ENCODE measurements around the gene NIPSNAP2. TPM values are rescaled to one million over a fixed set of nuclear protein-coding genes. Genes with fewer than 3 reads are reported as not detected.

NIPSNAP2 gene
- total and polyA plus RNA-seq, 2 of the 13 experiments (the other 11 are each of a cell fraction or from before 2014, with no cell fraction given), result 40.3 to 61.5 TPM

DNA sequence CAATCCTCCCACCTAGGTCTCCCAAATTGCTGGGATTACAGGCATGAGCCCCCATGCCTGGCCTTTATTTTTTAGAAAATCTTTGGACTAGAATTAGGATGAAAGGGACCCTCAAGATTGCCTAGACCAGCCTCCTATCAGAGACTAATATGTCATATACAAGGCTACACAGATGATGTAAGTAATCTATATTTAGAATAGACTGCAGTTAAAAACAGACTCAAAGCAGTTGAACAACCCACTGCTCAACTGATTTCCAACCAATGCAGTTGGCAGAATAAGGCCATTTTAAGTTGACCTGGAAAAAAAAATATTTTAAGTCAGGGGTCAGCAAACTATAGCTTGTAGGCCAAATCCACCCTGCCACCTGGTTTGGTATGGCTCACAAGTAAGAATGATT, 59.1 kb downstream of the NIPSNAP2 start:
- Histone ChIP-seq H3K9me3 (ENCODE audit: low read length) (no peaks in the 10 kb centered on the region), H3K4me1 (ENCODE audit: insufficient read depth, low read length) (peaks cover 44% of the 10 kb centered on the region), H4K20me1 (ENCODE audit: insufficient read depth, low read length) (no peaks in the 10 kb centered on the region), H3K27me3 (ENCODE audit: control insufficient read depth in 1 of 2, insufficient read depth in 2 of 2, low read length in 2 of 2) (no peaks in the 10 kb centered on the region), H3K4me3 (replicated peaks in 1 of 3; ENCODE audit: insufficient read depth in 1 of 3, low read depth in 2 of 3, low read length in 3 of 3) (no peak overlapping the region), H3K27ac (ENCODE audit: extremely low read length, insufficient read depth, low read length) (no peak overlapping the region), H3K79me2 (ENCODE audit: insufficient read depth, low read length) (peaks cover 44% of the 10 kb centered on the region), H3K36me3 (replicated peaks in 1 of 2; ENCODE audit: control insufficient read depth in 1 of 2, insufficient read depth in 2 of 2, low read length in 2 of 2) (peaks cover 16 to 76% of the 10 kb centered on the region in 2 experiments), H3K9ac (ENCODE audit: insufficient read depth, low read depth, low read length) (no peak overlapping the region), H2AFZ (ENCODE audit: low read length) (no peak overlapping the region), H3K4me2 (ENCODE audit: low read depth, low read length) (no peak overlapping the region)
- in situ Hi-C loops (cut with HindIII; ENCODE audit: extremely low pct_ligation_motif_present, low pct_unique_long_range_greater_than_20kb) (no loop called here), intact Hi-C loops (cut with micrococcal nuclease; ENCODE audit: unreplicated experiment) (no loop called here)
- ATAC-seq (no peak), FAIRE-seq (no peak), DNase-seq (ENCODE audit: low spot score) (no peak)
- POLR2A ChIA-PET, result interaction anchor here (1.0 to 1.3 kb wide), 3 partner anchors 11 to 27 kb away, joined by 4 to 5 read pairs (median 4); partner anchors contain the start of gene PSPH
- CTCF ChIA-PET (ENCODE audit: low intra/inter-chr PET ratio, low total read pairs), result no interaction called here
- no peak for TF ChIP-seq HMG20A (CRISPR knock-in tag; IDR thresholded peaks at IDR 0.05; ENCODE audit: borderline replicate concordance)
- TF ChIP-seq FOXK2 (IDR thresholded peaks at IDR 0.05), result no peak
- no peak for TF ChIP-seq ZKSCAN1 (IDR thresholded peaks at IDR 0.05; ENCODE audit: low read length)
- no peak for TF ChIP-seq ZNF841 (CRISPR knock-in tag; IDR thresholded peaks at IDR 0.05; ENCODE audit: borderline replicate concordance)
- TF ChIP-seq ZNF672 (CRISPR knock-in tag; IDR thresholded peaks at IDR 0.05), result no peak
- TF ChIP-seq GRHL1 (CRISPR knock-in tag; conservative IDR thresholded peaks at IDR 0.05), result no peak
- TF ChIP-seq ZFP36L2 (CRISPR knock-in tag; IDR thresholded peaks at IDR 0.05), result no peak
- TF ChIP-seq ARNTL (CRISPR knock-in tag; IDR thresholded peaks at IDR 0.05), result no peak
- TF ChIP-seq YEATS2 (CRISPR knock-in tag; IDR thresholded peaks at IDR 0.05; ENCODE audit: borderline replicate concordance), result no peak
- no peak for TF ChIP-seq NBN (conservative IDR thresholded peaks at IDR 0.05)
- TF ChIP-seq ZNF431 (CRISPR knock-in tag; IDR thresholded peaks at IDR 0.05; ENCODE audit: borderline replicate concordance, low read depth), result no peak
- no TSS peak for BruUV-seq (replicated peaks)
